HepG2 (cell line): ENCODE measurements around the gene ANKRD61. TPM values are rescaled to one million over a fixed set of nuclear protein-coding genes. Genes with fewer than 3 reads are reported as not detected.

Experiments used
- ATAC-seq: fragments of 200-7000 bp; cut with Tn5 transposase; 3 replicates; pipeline ENCODE4 v1.9.1; 2020; ENCODE audit warnings: mild to moderate bottlenecking, moderate library complexity
- BruUV-seq: library from RNA; stranded (reverse); fragments of 400-500 nt; replicated peaks from 2 replicates; lab custom pipeline; 2021; lab: Mats Ljungman, UMichigan
- CTCF ChIA-PET: fragments of 300-600 bp; formaldehyde crosslinking; extraction: SDS; loops from one replicate; lab custom pipeline; 2021; ENCODE audit warnings: low total read pairs, inconsistent platforms, low intra/inter-chr PET ratio; lab: Yijun Ruan, JAX
- POLR2A ChIA-PET: fragments of 350-600 bp; sonication (Branson Sonifier 250); formaldehyde crosslinking; loops from one replicate; lab custom pipeline; 2020; ENCODE audit warnings: antibody characterized with exemption, inconsistent platforms; lab: Yijun Ruan, JAX
- DNase-seq: peaks from one replicate; pipeline ENCODE4 v3.0.0-alpha.2; 2015; ENCODE audit warnings: low spot score
- FAIRE-seq: peaks from 3 replicates; lab custom pipeline; 2011; peaks lifted over from hg19 to GRCh38; lab: Jason Lieb, UNC
- H2AFZ ChIP-seq: one replicate; pipeline ENCODE4 v1.6.1; 2011; ENCODE audit warnings: low read length, inconsistent platforms
- H3K27ac ChIP-seq: fragments of 300-600 bp; 3 replicates; pipeline ENCODE4 v1.8.0; 2011; ENCODE audit warnings: mixed run types, mild to moderate bottlenecking, mixed read lengths, low read length, inconsistent platforms; ENCODE audit not compliant: insufficient read depth; ENCODE audit errors: extremely low read length
- H3K27me3 ChIP-seq, 2 experiments: fragments of 200-600 bp in 1 of 2; 2 replicates in 1 of 2; 3 replicates in 1 of 2; pipeline versions ENCODE4 v1.6.0 to v1.8.0; 2011; ENCODE audit warnings: low read length in 2 of 2, mild to moderate bottlenecking in 2 of 2, moderate library complexity in 2 of 2, inconsistent platforms in 1 of 2; ENCODE audit not compliant: insufficient read depth in 2 of 2, control insufficient read depth in 1 of 2
- H3K36me3 ChIP-seq, 2 experiments: fragments of 200-600 bp in 1 of 2; replicated peaks in 1 of 2; 2 replicates in 1 of 2; 3 replicates in 1 of 2; pipeline versions ENCODE4 v1.5.1 to v1.8.0; 2011; ENCODE audit warnings: low read length in 2 of 2, inconsistent platforms in 1 of 2; ENCODE audit not compliant: insufficient read depth in 2 of 2, control insufficient read depth in 1 of 2
- H3K4me1 ChIP-seq: 2 replicates; pipeline ENCODE4 v1.5.1; 2012; ENCODE audit warnings: low read length, inconsistent platforms; ENCODE audit not compliant: insufficient read depth
- H3K4me2 ChIP-seq: 2 replicates; pipeline ENCODE4 v1.6.0; 2011; ENCODE audit warnings: low read depth, low read length, inconsistent platforms
- H3K4me3 ChIP-seq, 3 experiments: fragments of 200-600 bp in 1 of 3; sonication (generic), shearing (Covaris generic) in 1 of 3; replicated peaks in 1 of 3; 2 replicates each; pipeline ENCODE4 v1.5.1; 2011 to 2016; ENCODE audit warnings: low read length in 3 of 3, inconsistent platforms in 2 of 3, low read depth in 2 of 3, mild to moderate bottlenecking in 2 of 3, control low read depth in 1 of 3, mixed read lengths in 1 of 3; ENCODE audit not compliant: insufficient read depth in 1 of 3
- H3K79me2 ChIP-seq: one replicate; pipeline ENCODE4 v1.6.1; 2011; ENCODE audit warnings: low read length, inconsistent platforms; ENCODE audit not compliant: insufficient read depth
- H3K9ac ChIP-seq: 2 replicates; pipeline ENCODE4 v1.6.0; 2011; ENCODE audit warnings: mild to moderate bottlenecking, low read depth, low read length, inconsistent platforms; ENCODE audit not compliant: insufficient read depth
- H3K9me3 ChIP-seq: 2 replicates; pipeline ENCODE4 v1.5.1; 2012; ENCODE audit warnings: mild to moderate bottlenecking, low read length
- H4K20me1 ChIP-seq: 2 replicates; pipeline ENCODE4 v1.6.0; 2011; ENCODE audit warnings: inconsistent platforms, mild to moderate bottlenecking, low read length, moderate library complexity; ENCODE audit not compliant: insufficient read depth
- AKAP8 ChIP-seq: sonication (generic); formaldehyde crosslinking; IDR thresholded peaks from 2 replicates; pipeline ENCODE4 v1.5.1; 2020; ENCODE audit warnings: mild to moderate bottlenecking, missing genetic modification reagents
- ARNT ChIP-seq: fragments of 450-650 bp; IDR thresholded peaks from 2 replicates; pipeline ENCODE4 v1.6.1; 2017
- CBFB ChIP-seq: sonication (generic); formaldehyde crosslinking; IDR thresholded peaks from 2 replicates; pipeline ENCODE4 v1.4.0; 2020; ENCODE audit warnings: missing genetic modification reagents
- CENPT ChIP-seq: sonication (generic); formaldehyde crosslinking; IDR thresholded peaks from 2 replicates; pipeline ENCODE4 v1.8.0; 2022; ENCODE audit warnings: low read depth, mild to moderate bottlenecking, moderate library complexity, missing genetic modification reagents
- ELF3 ChIP-seq: IDR thresholded peaks from 2 replicates; pipeline ENCODE4 v1.6.1; 2016; ENCODE audit warnings: missing genetic modification reagents, missing compliant biosample characterization
- KDM5A ChIP-seq: fragments of 200-600 bp; sonication (generic); IDR thresholded peaks from 2 replicates; pipeline ENCODE4 v1.7.0; 2018; ENCODE audit warnings: antibody characterized with exemption, mild to moderate bottlenecking, low read length, borderline replicate concordance
- MYC ChIP-seq: sonication (generic); formaldehyde crosslinking; IDR thresholded peaks from 2 replicates; pipeline ENCODE4 v1.9.0; 2021; ENCODE audit warnings: missing genetic modification reagents, borderline replicate concordance
- RBAK ChIP-seq: sonication (generic); formaldehyde crosslinking; IDR thresholded peaks from 2 replicates; pipeline ENCODE4 v1.5.1; 2020; ENCODE audit warnings: mild to moderate bottlenecking, missing genetic modification reagents
- ZBTB7B ChIP-seq: sonication (generic); formaldehyde crosslinking; IDR thresholded peaks from 2 replicates; pipeline ENCODE4 v1.4.0; 2020; ENCODE audit warnings: missing genetic modification reagents
- ZNF263 ChIP-seq: sonication (generic); formaldehyde crosslinking; IDR thresholded peaks from 2 replicates; pipeline ENCODE4 v1.4.0; 2020; ENCODE audit warnings: missing genetic modification reagents
- ZNF33B ChIP-seq: sonication (generic); formaldehyde crosslinking; IDR thresholded peaks from 2 replicates; pipeline ENCODE4 v1.5.1; 2020; ENCODE audit warnings: mild to moderate bottlenecking, missing genetic modification reagents
- ZNF484 ChIP-seq: sonication (generic); formaldehyde crosslinking; IDR thresholded peaks from 2 replicates; pipeline ENCODE4 v1.5.1; 2020; ENCODE audit warnings: mild to moderate bottlenecking, low read depth, missing genetic modification reagents, borderline replicate concordance
- ZNF598 ChIP-seq: sonication (generic); formaldehyde crosslinking; IDR thresholded peaks from 2 replicates; pipeline ENCODE4 v1.5.1; 2020; ENCODE audit warnings: mild to moderate bottlenecking, missing genetic modification reagents, borderline replicate concordance
- ZNF614 ChIP-seq: IDR thresholded peaks from 2 replicates; pipeline ENCODE4 v1.6.1; 2018; ENCODE audit warnings: missing biosample characterization, missing genetic modification reagents, inconsistent platforms, borderline replicate concordance
- WGBS: methylation state at CpG from one replicate; pipeline ENCODE4 v1.1.6; 2017; ENCODE audit warnings: low lambda C conversion rate; 5-methylcytosine and 5-hydroxymethylcytosine counted together
- in situ Hi-C: cut with HindIII; loops from 2 replicates; pipeline ENCODE4 v1.10.0; 2017; ENCODE audit warnings: low pct_unique_long_range_greater_than_20kb; ENCODE audit not compliant: extremely low pct_ligation_motif_present
- intact Hi-C: fragments of 100-400 bp; cut with micrococcal nuclease; formaldehyde crosslinking; loops from one replicate; pipeline ENCODE4 v1.10.0; 2022; ENCODE audit not compliant: unreplicated experiment
- polyA plus RNA-seq, 8 experiments: library from polyadenylated mRNA; depleted of rRNA in 3 of 8; stranded (reverse) in 7 of 8; unstranded in 1 of 8; fragments of >200 nt; fragmentation: Illumina TruSeq in 4 of 8; extraction: Trizol in 4 of 8; gene quantifications; 2 replicates each; pipeline versions ENCODE4 v1.2.1 to v1.2.3, GENCODE V29; 2011 to 2016; ENCODE audit warnings: low read depth in 4 of 8, missing spikeins in 1 of 8, mixed read lengths in 1 of 8; ENCODE audit not compliant: insufficient read depth in 1 of 8
- total RNA-seq, 5 experiments: library from RNA; depleted of rRNA; stranded (reverse); fragments of >200 nt; fragmentation: Illumina TruSeq; extraction: Trizol; gene quantifications; 2 replicates each; pipeline ENCODE4 v1.2.3, GENCODE V29; 2016; ENCODE audit warnings: low read depth in 1 of 5

Gene ANKRD61
- total and polyA plus RNA-seq, 2 of the 13 experiments (the other 11 are each of a cell fraction or from before 2014, with no cell fraction given): 0.13 TPM; not detected in 1

DNA sequence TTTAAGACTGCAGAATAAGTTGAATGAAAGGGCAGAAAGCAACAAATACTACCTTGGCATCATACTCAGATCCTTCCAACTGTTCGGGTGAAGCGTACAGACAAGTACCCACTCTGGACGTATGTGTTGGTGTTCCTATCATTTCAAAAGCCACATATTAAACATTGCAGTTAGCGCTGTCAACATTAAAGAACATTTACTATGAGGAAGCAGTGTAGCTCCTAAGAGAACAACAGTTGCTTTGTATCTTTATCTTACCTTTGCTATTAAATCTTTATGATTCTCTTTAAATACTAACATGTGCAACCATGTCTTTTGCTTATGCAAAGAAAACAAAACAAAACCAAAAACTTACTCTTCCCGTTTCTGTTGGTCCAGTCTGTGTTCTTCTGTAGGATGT, 2.6 kb upstream of the ANKRD61 start (continued):
- TF ChIP-seq ZNF614 (CRISPR knock-in tag): no peak
- TF ChIP-seq ELF3 (CRISPR knock-in tag): no peak
- no peak for TF ChIP-seq MYC (CRISPR knock-in tag)
- TF ChIP-seq CENPT (CRISPR knock-in tag): no peak
- TF ChIP-seq ZNF598 (CRISPR knock-in tag): no peak
- TF ChIP-seq ZNF484 (CRISPR knock-in tag): no peak
- TF ChIP-seq RBAK (CRISPR knock-in tag): no peak
- no peak for TF ChIP-seq ZNF33B (CRISPR knock-in tag)
- no peak for TF ChIP-seq CBFB (CRISPR knock-in tag)
- TF ChIP-seq AKAP8 (CRISPR knock-in tag): no peak
- TF ChIP-seq ARNT: no peak
- no peak for TF ChIP-seq KDM5A
- TF ChIP-seq, all 625 proteins: peak for 0

DNA sequence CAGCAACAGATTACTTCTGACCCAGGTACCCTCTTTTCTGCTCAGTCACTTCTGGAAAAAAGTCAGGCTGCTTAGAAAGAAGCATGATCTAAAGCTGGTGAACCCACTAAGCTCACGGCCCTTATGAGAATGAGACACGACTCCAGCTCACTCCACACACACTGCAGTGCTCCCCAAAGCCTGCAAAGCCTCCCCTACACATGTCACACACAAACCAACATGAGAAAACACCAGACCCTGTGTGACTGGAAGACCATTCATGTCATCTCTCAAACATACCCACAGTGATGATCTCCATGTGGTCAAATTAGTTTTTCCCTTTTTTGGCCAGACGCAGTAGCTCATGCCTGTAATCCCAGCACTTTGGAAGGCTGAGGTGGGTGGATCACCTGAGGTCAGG, 391 bp downstream of the ANKRD61 start:
- in situ Hi-C loops: no loop called here

More for the DNA sequence above, 391 bp downstream of the ANKRD61 start:
- Histone ChIP-seq H3K4me2 (no peak overlapping the region), H3K36me3 (peaks cover 33 to 80% of the 10 kb centered on the region in 2 experiments), H3K79me2 (no peaks in the 10 kb centered on the region), H3K27ac (no peak overlapping the region), H3K4me1 (no peaks in the 10 kb centered on the region), H4K20me1 (0 out of 2 replicates have a peak, but pooled peaks cover 2% of the 10 kb centered on the region), H3K4me3 (no peak overlapping the region), H3K27me3 (no peaks in the 10 kb centered on the region), H3K9me3 (no peaks in the 10 kb centered on the region), H2AFZ (no peak overlapping the region), H3K9ac (no peak overlapping the region)
- no peak for TF ChIP-seq ZBTB7B (CRISPR knock-in tag)
- peak; percentile 62; the same call in 1 of the 2 replicates for TF ChIP-seq ZNF263 (CRISPR knock-in tag)
- DNase-seq (no peak), FAIRE-seq (no peak), ATAC-seq (no peak)
- WGBS: 100% methylated on average over 3 of the region's 3 CpGs
- BruUV-seq: no TSS peak
- intact Hi-C loops: no loop called here
- CTCF ChIA-PET: no interaction called here
- POLR2A ChIA-PET: no interaction called here
